NCI-H2107 treated with DMSO at 0.1 percent for 48 hours (cell line): ENCODE data around the gene GRIK1.
"Not testable (repeated sequence)": the region's sequence is repeated elsewhere in the genome, so short reads cannot be mapped to it uniquely, and the experiment has no call there.

Experiments
- DNase-seq: peaks from one replicate; lab custom pipeline; 2025; ENCODE audit not compliant: unreplicated experiment; lab: John Stamatoyannopoulos, UW

GRIK1 gene

DNA sequence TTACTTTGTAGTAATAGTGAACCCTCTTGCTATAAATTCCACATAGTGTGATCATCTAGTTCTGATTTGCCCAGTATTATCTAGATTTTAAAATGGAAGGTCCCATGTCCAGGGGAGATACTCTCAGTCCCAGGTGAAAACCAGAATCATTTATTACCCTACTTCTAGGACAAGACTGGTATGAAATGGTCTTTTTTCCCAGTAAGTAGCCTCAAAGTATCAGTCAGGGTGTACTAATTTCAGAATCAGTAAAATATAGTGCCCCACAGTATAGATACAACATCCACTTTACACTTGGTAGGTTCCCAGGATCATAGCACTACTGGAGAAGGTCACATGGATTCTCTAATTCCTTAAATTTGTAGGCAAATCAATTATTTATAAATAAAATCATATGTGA, 318.3 kb downstream of the GRIK1 start:
- DNase-seq = no peak

GRCh38 chr21:29616209-29616751, 323.5 kb downstream of the GRIK1 start:
- no peak for DNase-seq

DNA sequence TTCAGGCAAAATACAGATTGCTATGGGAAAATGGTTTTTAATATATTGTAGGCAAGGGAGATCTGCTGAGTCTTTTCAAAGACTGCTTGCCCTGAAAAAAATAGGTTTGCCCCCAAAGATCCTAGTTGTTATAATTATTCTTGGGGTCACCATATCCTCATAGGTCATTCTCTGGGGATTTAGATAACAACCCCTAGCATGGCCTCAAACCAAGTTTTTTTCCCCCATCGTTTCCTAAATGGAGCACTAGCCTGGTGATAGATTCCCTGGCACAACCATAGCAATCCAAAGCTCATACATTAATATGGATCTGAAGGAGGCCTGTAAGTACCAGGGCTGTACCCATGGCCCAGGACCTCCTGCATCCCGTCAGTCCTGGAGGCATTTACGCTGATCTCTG, 325.9 kb downstream of the GRIK1 start:
- no peak for DNase-seq

GRCh38 chr21:29613021-29613420, 326.8 kb downstream of the GRIK1 start:
- no peak for DNase-seq

DNA sequence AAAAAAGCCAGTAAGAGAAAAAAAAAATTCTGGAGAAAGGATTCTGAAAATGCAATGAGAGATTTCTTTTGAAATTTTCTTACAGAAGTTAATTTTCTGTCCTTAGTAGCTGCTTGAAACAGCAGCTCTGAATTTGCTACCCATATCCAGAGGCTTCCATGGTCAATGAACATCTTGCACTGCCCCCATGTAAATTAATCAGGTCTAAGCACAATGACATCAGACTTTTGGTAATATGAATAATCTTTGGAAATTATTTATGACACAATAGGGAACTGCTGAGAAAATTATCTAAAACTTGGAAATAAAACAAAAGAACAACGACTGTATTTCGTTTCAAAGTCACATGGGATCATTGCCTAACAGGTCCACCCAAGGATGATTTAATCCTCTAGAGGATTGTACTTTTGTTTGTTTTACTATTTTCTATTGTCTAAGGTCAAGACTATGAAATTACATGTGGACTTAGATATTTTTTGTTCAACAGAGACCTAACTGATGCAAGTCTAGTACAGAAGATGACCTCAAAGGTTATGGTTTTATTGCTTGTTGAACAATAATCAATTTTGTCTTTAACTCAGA, 328.9 kb downstream of the GRIK1 start:
- no peak for DNase-seq

- no peak for DNase-seq
These were observed 333.2 kb downstream of the GRIK1 start for GRCh38 chr21:29606613-29607012.

DNA sequence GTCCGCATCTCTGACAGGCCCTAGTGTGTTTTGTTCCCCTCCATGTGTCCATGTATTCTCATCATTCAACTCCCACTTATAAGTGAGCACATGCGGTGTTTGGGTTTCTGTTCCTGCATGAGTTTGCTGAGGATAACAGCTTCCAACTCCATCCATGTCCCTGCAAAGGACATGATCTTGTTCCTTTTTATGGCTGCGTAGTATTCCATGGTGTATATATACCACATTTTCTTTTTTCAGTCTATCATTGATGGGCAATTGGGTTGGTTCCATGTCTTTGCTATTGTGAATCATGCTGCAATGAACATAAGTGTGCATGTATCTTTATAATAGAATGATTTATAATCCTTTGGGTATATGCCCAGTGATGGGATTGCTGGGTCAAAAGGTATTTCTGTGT, 334.6 kb downstream of the GRIK1 start:
- not testable (repeated sequence) for DNase-seq

DNA sequence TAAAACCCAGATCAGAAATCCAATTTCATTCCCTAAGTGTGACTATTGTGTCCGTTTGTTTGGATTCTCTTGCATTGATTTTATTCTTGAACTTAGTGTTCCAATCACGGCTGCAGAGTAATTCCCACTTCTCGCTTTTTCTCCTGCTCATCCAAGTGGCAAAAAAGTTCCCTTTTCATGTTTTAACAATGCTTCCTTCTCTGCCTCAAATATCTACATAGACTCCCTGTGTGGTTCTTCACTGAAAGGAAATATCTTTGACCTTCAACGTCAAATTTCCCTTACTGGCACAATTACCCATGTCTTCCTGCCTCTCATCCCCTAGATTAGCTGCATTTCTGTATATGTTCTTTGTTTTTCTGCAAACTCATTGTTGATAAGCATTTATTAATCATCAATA, 335.7 kb downstream of the GRIK1 start:
- DNase-seq = no peak

- no peak for DNase-seq
These were observed 338.7 kb downstream of the GRIK1 start for GRCh38 chr21:29601047-29601446.

DNA sequence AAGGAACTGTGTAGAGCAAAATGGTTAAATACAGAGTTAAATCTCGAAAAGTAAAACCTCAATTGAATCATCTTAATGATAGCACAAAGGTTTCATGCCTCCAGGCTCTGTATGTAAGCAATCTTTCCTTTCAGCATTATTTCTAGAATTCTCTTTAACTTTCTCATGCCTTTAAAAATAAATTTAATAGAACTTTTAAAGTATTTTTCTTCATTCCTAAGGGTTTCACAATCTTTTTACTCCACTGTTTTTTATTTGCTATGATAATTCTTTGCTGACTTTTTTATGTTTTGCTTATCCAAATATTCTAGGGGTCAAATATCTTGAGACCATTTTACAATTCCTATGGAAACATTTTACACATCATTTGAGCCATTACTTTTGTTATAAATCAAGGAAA, 353.1 kb downstream of the GRIK1 start:
- DNase-seq = no peak

GRCh38 chr21:29585462-29585861, 354.3 kb downstream of the GRIK1 start:
- DNase-seq = no peak

- no peak for DNase-seq
These were observed 356.3 kb downstream of the GRIK1 start for GRCh38 chr21:29583424-29583924.

DNA sequence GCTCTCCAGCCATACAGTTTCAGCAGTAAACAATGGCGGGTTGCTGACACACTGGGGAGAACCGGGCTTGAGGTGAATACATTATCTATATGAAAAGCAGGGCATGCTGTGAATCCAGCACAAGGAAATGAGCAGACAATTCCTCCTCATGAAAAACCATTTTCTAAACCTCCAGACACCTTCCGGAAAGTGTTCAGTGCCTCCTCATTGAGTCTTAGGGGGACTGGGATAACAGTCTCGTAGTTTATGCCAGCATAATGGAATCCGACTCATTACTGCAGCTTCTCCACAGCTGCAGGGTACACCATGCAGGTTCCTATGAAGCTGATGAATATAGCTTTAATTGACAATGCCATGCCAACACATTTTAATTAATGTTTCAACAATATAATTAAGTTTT, 356.9 kb downstream of the GRIK1 start:
- no peak for DNase-seq

- DNase-seq = no peak
These were observed 358.4 kb downstream of the GRIK1 start for GRCh38 chr21:29581393-29581792.

- no peak for DNase-seq
These were observed 359.0 kb downstream of the GRIK1 start for GRCh38 chr21:29580732-29581285.

DNA sequence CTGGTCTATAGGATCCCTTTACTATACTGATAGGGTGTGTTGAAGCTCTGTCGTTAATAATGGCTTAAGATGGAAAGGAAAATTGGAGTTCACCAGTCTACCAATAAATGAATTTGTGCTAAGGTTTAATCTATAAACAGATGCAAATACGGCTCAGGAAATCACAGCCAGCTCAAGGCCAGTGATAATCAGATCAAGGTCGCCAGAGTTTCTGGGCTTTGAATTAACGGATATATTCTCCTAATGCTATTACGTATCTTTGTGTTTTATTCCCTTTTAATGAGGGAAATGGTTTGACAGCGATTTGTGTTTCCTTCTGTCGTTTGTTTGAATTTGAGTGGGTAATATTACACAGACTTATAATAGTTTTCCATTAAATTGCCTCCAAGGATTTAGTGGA, 361.5 kb downstream of the GRIK1 start:
- no peak for DNase-seq

GRCh38 chr21:29571949-29572348, 367.8 kb downstream of the GRIK1 start:
- DNase-seq = no peak

- no peak for DNase-seq
These were observed 371.6 kb downstream of the GRIK1 start for GRCh38 chr21:29568020-29568697.

DNA sequence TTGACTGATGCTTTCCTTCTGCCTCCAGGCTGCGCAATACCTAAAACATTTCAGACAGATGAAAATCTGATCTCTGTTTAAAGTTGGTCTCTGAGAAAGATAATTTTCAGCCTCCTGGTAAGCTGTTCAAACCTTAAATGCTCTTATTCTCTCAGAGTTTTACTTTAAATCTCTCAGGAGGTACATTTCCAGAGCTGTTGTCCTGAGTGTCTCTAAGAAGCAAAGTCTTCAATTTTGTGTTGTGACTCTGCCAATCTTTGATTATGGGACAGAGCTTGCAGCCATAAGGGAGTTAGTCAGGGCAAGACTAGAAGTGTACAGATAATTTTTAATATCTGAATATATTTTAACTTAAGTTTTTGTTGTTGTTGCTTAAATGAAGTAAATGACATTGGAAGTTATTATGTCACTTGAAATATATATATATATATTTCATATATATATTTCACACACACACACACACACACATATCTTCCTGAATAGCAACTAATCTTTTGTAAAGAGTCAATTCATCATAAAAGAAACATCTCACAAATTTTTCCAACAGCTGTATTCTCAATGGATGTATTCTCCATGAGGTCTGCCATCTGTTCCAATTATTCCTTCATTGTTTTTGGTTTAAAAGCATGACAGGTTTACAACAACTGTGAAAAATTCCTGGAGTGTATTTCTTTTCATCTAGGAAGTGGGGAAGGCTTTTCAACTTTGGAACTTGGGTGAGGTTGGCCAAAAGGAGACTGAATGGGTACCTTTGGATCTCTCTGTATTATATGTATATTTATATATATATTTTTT, 381.7 kb downstream of the GRIK1 start:
- no peak for DNase-seq

- DNase-seq = no peak
These were observed 382.6 kb downstream of the GRIK1 start for GRCh38 chr21:29557200-29557599.

GRCh38 chr21:29555601-29556000, 384.2 kb downstream of the GRIK1 start:
- DNase-seq = no peak
